HEK293 (cell line): ENCODE results near the gene RSRP1.
"Not testable (repeated sequence)": the region's sequence is repeated elsewhere in the genome, so short reads cannot be mapped to it uniquely, and the experiment has no call there.

Experiments used
- CTCF ChIA-PET: fragments of 350-600 bp; formaldehyde crosslinking; extraction: SDS; loops from one replicate; lab custom pipeline; 2021; ENCODE audit warnings: antibody characterized with exemption; lab: Yijun Ruan, JAX
- POLR2A ChIA-PET: fragments of 300-600 bp; formaldehyde crosslinking; extraction: SDS; loops from one replicate; lab custom pipeline; 2020; ENCODE audit warnings: antibody characterized with exemption, inconsistent platforms; lab: Yijun Ruan, JAX
- H3K27ac ChIP-seq: fragments of 200-500 bp; sonication (Bioruptor generic); 2 replicates; pipeline ENCODE4 v1.5.1; 2014; ENCODE audit warnings: low read depth, low read length, control low read depth, inconsistent platforms; ENCODE audit errors: extremely low read depth
- H3K36me3 ChIP-seq, 2 experiments: fragments of 200-500 bp in 1 of 2; sonication (Bioruptor generic) in 1 of 2; 1 replicate in 1 of 2; 2 replicates in 1 of 2; pipeline ENCODE4 v1.5.1; 2014 to 2017; ENCODE audit warnings: inconsistent platforms in 2 of 2, low read length in 2 of 2; ENCODE audit not compliant: control insufficient read depth in 2 of 2, insufficient read depth in 1 of 2
- H3K4me1 ChIP-seq: fragments of 200-500 bp; sonication (Bioruptor generic); 2 replicates; pipeline ENCODE4 v1.5.1; 2014; ENCODE audit warnings: mild to moderate bottlenecking, low read length, inconsistent platforms; ENCODE audit not compliant: control insufficient read depth, insufficient read depth
- H3K4me3 ChIP-seq: 2 replicates; pipeline ENCODE4 v1.5.1; 2011; ENCODE audit warnings: low read depth, mild to moderate bottlenecking, control low read depth, low read length, moderate library complexity
- H3K9me3 ChIP-seq: fragments of 200-500 bp; sonication (Bioruptor generic); 2 replicates; pipeline ENCODE4 v1.5.1; 2014; ENCODE audit warnings: low read depth, low read length, inconsistent platforms; ENCODE audit not compliant: control insufficient read depth, insufficient read depth
- PRDM1 ChIP-seq: fragments of 450-650 bp; formaldehyde crosslinking; IDR thresholded peaks from 2 replicates; pipeline ENCODE4; 2016; ENCODE audit warnings: missing biosample characterization, missing genetic modification characterization
- SP2 ChIP-seq: fragments of 450-650 bp; formaldehyde crosslinking; IDR thresholded peaks from 2 replicates; pipeline ENCODE4 v1.5.1; 2016; ENCODE audit warnings: missing biosample characterization, missing genetic modification characterization
- ZFP37 ChIP-seq: fragments of 450-650 bp; formaldehyde crosslinking; IDR thresholded peaks from 2 replicates; pipeline ENCODE4 v1.5.1; 2016; ENCODE audit warnings: missing biosample characterization, missing genetic modification characterization
- ZNF175 ChIP-seq: fragments of 450-650 bp; formaldehyde crosslinking; IDR thresholded peaks from 2 replicates; pipeline ENCODE4 v1.5.1; 2016; ENCODE audit warnings: missing biosample characterization, missing genetic modification characterization
- ZNF610 ChIP-seq: fragments of 450-650 bp; formaldehyde crosslinking; IDR thresholded peaks from 2 replicates; pipeline ENCODE4 v1.5.1; 2016; ENCODE audit warnings: missing biosample characterization, missing genetic modification characterization, borderline replicate concordance
- ZXDB ChIP-seq: fragments of 450-650 bp; formaldehyde crosslinking; IDR thresholded peaks from 2 replicates; pipeline ENCODE4 v1.5.1; 2016; ENCODE audit warnings: missing biosample characterization, missing genetic modification characterization
- TF ChIP-seq, protein P1 (sequence below): fragments of 450-650 bp; formaldehyde crosslinking; IDR thresholded peaks from 2 replicates; pipeline ENCODE4 v1.5.1; 2016; ENCODE audit warnings: missing biosample characterization, missing genetic modification characterization
- TF ChIP-seq, protein P2 (sequence below): fragments of 450-650 bp; formaldehyde crosslinking; IDR thresholded peaks from 2 replicates; pipeline ENCODE4 v1.5.1; 2016; ENCODE audit warnings: missing biosample characterization, missing genetic modification characterization
- TF ChIP-seq, protein P3 (sequence below): fragments of 450-650 bp; formaldehyde crosslinking; IDR thresholded peaks from 2 replicates; pipeline ENCODE4 v1.5.0; 2017; ENCODE audit warnings: missing biosample characterization, missing genetic modification characterization, borderline replicate concordance
- TF ChIP-seq, protein P4 (sequence below): fragments of 450-650 bp; formaldehyde crosslinking; IDR thresholded peaks from 2 replicates; pipeline ENCODE4 v1.5.1; 2016; ENCODE audit warnings: missing biosample characterization, missing genetic modification characterization
- TF ChIP-seq, protein P5 (sequence below): fragments of 450-650 bp; formaldehyde crosslinking; IDR thresholded peaks from 2 replicates; pipeline ENCODE4 v1.5.1; 2016; ENCODE audit warnings: missing biosample characterization, missing genetic modification characterization
- TF ChIP-seq, protein P6 (sequence below): fragments of 450-650 bp; formaldehyde crosslinking; IDR thresholded peaks from 2 replicates; pipeline ENCODE4 v1.5.1; 2016; ENCODE audit warnings: missing biosample characterization, missing genetic modification characterization

Gene RSRP1

DNA sequence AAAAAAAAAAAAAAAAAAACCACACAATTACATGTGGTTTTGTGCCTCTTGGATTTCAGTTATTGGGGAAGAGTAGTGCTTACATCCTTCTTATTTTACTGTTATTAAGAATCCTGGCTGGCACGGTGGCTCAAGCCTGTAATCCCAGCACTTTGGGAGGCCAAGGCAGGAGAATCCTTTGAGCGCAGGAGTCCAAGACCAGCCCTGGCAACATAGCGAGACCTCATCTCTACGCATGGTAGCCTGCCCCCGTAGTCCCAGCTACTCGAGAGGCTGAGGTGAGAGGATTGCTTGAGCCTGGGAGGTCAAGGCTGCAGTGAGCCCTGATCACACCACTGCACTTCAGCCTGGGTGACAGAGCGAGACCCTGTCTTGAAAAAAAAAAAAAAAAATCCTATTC lies 11.0 kb downstream of the RSRP1 start:
- CTCF ChIA-PET, H3K27ac ChIP-seq, H3K4me3 ChIP-seq, H3K4me1 ChIP-seq, H3K9me3 ChIP-seq: not testable (repeated sequence)
- H3K36me3 ChIP-seq = peaks cover 0 to 17% of the 10 kb centered on the region in 2 experiments; a peak in 2 of 3 replicates
- TF ChIP-seq, protein P1, sequence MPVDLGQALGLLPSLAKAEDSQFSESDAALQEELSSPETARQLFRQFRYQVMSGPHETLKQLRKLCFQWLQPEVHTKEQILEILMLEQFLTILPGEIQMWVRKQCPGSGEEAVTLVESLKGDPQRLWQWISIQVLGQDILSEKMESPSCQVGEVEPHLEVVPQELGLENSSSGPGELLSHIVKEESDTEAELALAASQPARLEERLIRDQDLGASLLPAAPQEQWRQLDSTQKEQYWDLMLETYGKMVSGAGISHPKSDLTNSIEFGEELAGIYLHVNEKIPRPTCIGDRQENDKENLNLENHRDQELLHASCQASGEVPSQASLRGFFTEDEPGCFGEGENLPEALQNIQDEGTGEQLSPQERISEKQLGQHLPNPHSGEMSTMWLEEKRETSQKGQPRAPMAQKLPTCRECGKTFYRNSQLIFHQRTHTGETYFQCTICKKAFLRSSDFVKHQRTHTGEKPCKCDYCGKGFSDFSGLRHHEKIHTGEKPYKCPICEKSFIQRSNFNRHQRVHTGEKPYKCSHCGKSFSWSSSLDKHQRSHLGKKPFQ (tag by site-specific recombination) = 0 out of 2 replicates have a peak, but pooled peaks have one; percentile 26
- POLR2A ChIA-PET = interaction anchor here (0.6 to 2.2 kb wide), 5 partner anchors 11 to 551 kb away, joined by 3 to 8 read pairs (median 4); partner anchors contain the start of gene RSRP1

DNA sequence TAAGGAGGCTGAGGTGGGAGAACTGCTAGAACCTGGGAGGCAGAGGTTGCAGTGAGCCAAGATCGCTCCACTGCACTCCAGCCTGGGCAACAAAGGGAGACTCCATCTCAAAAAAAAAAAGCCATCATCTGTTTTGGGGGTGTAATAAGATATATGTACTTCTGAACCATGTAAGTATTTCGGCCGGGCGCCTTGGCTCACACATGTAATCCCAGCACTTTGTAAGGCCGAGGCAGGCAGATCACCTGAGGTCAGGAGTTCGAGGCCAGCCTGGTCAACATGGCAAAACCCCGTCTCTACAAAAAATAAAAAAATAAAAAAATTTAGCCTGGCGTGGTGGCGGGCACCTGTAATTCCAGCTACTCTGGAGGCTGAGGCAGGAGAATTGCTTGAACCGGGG lies 11.8 kb downstream of the RSRP1 start:
- peaks cover 6 to 18% of the 10 kb centered on the region in 2 experiments for H3K36me3 ChIP-seq
- CTCF ChIA-PET, H3K4me1 ChIP-seq, H3K4me3 ChIP-seq, H3K27ac ChIP-seq, H3K9me3 ChIP-seq: not testable (repeated sequence)
- POLR2A ChIA-PET = interaction anchor here (0.6 to 2.2 kb wide), 6 partner anchors 12 to 552 kb away, joined by 3 to 8 read pairs (median 4); partner anchors contain the start of gene RSRP1

DNA sequence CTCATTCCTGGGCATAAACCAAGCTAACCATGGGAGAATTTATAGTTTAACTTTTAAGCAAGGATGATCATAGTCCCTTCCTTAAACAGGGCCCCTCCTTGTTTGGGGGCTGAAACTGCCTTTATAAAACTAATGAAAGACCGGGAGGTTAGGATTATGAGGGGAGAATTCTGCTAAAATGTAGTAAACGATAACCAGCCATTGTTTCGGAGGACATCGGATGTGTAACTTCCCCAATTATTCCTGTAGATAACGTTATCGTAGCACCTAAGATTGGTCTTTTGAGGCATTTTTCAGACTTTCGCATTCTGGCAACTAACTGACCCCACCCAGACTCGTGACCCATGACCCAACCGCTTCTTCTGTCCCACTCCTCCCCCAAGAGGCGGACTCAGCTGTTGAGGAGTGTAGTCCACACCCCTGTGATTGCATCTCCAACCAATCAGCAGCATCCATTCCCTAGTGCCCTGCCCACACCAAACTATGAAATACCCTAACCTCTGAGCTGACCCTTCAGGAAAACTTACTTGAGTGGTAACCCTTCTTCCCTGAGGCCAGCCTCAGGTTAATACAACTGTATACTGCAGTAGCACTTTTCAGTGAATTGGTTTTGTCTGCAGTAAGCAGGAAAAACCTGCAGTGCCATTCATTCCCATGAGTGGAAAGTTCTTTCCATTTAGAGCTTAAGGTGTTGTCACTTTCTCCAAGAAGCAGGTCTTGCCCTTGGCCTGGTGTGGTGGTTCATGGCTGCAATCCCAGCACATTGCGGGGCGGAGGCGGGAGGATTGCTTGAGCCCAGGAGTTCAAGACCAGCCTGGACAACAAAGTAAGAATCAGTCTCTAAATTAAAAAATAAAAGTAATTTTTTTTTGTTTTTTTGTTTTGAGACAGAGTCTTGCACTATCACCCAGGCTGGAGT lies 14.1 kb downstream of the RSRP1 start:
- POLR2A ChIA-PET = interaction anchor here (0.6 to 3.2 kb wide), 14 partner anchors 7 to 568 kb away, joined by 3 to 100 read pairs (median 5); partner anchors contain the start of genes MACO1 and RSRP1
- Histone ChIP-seq H3K4me1 (0 out of 2 replicates have a peak, but pooled peaks cover 3% of the 10 kb centered on the region), H3K27ac (peak overlapping the region; percentile 53), H3K36me3 (peaks cover 24 to 40% of the 10 kb centered on the region in 2 experiments), H3K4me3 (peak overlapping the region; percentile 94), H3K9me3 (no peaks in the 10 kb centered on the region)
- CTCF ChIA-PET = interaction anchor here (0.7 to 1.5 kb wide), 4 partner anchors 12 to 565 kb away, joined by 3 to 4 read pairs (median 3); no protein-coding TSS in a partner anchor
- TF ChIP-seq, protein P2, sequence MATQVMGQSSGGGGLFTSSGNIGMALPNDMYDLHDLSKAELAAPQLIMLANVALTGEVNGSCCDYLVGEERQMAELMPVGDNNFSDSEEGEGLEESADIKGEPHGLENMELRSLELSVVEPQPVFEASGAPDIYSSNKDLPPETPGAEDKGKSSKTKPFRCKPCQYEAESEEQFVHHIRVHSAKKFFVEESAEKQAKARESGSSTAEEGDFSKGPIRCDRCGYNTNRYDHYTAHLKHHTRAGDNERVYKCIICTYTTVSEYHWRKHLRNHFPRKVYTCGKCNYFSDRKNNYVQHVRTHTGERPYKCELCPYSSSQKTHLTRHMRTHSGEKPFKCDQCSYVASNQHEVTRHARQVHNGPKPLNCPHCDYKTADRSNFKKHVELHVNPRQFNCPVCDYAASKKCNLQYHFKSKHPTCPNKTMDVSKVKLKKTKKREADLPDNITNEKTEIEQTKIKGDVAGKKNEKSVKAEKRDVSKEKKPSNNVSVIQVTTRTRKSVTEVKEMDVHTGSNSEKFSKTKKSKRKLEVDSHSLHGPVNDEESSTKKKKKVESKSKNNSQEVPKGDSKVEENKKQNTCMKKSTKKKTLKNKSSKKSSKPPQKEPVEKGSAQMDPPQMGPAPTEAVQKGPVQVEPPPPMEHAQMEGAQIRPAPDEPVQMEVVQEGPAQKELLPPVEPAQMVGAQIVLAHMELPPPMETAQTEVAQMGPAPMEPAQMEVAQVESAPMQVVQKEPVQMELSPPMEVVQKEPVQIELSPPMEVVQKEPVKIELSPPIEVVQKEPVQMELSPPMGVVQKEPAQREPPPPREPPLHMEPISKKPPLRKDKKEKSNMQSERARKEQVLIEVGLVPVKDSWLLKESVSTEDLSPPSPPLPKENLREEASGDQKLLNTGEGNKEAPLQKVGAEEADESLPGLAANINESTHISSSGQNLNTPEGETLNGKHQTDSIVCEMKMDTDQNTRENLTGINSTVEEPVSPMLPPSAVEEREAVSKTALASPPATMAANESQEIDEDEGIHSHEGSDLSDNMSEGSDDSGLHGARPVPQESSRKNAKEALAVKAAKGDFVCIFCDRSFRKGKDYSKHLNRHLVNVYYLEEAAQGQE (tag by site-specific recombination) = no peak
- TF ChIP-seq, protein P3, sequence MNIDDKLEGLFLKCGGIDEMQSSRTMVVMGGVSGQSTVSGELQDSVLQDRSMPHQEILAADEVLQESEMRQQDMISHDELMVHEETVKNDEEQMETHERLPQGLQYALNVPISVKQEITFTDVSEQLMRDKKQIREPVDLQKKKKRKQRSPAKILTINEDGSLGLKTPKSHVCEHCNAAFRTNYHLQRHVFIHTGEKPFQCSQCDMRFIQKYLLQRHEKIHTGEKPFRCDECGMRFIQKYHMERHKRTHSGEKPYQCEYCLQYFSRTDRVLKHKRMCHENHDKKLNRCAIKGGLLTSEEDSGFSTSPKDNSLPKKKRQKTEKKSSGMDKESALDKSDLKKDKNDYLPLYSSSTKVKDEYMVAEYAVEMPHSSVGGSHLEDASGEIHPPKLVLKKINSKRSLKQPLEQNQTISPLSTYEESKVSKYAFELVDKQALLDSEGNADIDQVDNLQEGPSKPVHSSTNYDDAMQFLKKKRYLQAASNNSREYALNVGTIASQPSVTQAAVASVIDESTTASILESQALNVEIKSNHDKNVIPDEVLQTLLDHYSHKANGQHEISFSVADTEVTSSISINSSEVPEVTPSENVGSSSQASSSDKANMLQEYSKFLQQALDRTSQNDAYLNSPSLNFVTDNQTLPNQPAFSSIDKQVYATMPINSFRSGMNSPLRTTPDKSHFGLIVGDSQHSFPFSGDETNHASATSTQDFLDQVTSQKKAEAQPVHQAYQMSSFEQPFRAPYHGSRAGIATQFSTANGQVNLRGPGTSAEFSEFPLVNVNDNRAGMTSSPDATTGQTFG (tag by site-specific recombination) = no peak
- peak; percentile 88 for TF ChIP-seq SP2 (tag by site-specific recombination)
- peak; percentile 59; the same call in 1 of the 2 replicates for TF ChIP-seq PRDM1 (tag by site-specific recombination)
- TF ChIP-seq ZNF610 = no peak
- TF ChIP-seq, protein P4, sequence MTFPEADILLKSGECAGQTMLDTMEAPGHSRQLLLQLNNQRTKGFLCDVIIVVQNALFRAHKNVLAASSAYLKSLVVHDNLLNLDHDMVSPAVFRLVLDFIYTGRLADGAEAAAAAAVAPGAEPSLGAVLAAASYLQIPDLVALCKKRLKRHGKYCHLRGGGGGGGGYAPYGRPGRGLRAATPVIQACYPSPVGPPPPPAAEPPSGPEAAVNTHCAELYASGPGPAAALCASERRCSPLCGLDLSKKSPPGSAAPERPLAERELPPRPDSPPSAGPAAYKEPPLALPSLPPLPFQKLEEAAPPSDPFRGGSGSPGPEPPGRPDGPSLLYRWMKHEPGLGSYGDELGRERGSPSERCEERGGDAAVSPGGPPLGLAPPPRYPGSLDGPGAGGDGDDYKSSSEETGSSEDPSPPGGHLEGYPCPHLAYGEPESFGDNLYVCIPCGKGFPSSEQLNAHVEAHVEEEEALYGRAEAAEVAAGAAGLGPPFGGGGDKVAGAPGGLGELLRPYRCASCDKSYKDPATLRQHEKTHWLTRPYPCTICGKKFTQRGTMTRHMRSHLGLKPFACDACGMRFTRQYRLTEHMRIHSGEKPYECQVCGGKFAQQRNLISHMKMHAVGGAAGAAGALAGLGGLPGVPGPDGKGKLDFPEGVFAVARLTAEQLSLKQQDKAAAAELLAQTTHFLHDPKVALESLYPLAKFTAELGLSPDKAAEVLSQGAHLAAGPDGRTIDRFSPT = no peak
- TF ChIP-seq, protein P5, sequence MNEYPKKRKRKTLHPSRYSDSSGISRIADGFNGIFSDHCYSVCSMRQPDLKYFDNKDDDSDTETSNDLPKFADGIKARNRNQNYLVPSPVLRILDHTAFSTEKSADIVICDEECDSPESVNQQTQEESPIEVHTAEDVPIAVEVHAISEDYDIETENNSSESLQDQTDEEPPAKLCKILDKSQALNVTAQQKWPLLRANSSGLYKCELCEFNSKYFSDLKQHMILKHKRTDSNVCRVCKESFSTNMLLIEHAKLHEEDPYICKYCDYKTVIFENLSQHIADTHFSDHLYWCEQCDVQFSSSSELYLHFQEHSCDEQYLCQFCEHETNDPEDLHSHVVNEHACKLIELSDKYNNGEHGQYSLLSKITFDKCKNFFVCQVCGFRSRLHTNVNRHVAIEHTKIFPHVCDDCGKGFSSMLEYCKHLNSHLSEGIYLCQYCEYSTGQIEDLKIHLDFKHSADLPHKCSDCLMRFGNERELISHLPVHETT = no peak
- TF ChIP-seq ZXDB = peak; percentile 9; the same call in 1 of the 2 replicates
- TF ChIP-seq ZNF175 = no peak
- TF ChIP-seq, protein P6, sequence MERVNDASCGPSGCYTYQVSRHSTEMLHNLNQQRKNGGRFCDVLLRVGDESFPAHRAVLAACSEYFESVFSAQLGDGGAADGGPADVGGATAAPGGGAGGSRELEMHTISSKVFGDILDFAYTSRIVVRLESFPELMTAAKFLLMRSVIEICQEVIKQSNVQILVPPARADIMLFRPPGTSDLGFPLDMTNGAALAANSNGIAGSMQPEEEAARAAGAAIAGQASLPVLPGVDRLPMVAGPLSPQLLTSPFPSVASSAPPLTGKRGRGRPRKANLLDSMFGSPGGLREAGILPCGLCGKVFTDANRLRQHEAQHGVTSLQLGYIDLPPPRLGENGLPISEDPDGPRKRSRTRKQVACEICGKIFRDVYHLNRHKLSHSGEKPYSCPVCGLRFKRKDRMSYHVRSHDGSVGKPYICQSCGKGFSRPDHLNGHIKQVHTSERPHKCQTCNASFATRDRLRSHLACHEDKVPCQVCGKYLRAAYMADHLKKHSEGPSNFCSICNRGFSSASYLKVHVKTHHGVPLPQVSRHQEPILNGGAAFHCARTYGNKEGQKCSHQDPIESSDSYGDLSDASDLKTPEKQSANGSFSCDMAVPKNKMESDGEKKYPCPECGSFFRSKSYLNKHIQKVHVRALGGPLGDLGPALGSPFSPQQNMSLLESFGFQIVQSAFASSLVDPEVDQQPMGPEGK = peak; percentile 77
- TF ChIP-seq ZFP37 = 0 out of 2 replicates have a peak, but pooled peaks have one; percentile 17
